ENCODE results near the gene AR.

AR gene

DNA sequence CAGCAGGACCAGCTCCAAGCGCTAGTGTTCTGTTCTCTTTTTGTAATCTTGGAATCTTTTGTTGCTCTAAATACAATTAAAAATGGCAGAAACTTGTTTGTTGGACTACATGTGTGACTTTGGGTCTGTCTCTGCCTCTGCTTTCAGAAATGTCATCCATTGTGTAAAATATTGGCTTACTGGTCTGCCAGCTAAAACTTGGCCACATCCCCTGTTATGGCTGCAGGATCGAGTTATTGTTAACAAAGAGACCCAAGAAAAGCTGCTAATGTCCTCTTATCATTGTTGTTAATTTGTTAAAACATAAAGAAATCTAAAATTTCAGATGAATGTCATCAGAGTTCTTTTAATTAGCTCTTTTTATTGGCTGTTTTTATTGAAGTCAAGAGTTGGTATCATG lies 186.5 kb downstream of the AR start:
- no peak for DNase-seq (ENCODE audit: low spot score)

DNA sequence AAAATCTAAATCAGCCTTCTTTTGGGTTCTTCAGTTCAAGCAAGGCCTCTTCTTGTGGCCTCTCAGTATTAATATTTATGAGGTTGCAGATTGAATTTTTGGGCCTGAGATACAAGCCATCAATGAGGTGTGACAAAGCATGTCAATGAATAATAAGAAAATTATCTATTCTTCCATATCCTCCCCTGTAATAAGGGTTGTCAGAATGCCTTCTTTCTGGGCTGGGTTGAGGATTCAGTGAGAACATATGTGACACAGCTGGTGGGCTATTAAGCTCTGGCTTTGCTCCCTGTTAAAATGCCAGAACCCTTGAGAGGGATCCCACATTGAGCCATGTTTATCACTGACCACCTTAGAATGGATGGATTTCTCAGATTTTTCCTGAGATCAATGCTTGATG lies 187.2 kb downstream of the AR start:
- DNase-seq (ENCODE audit: low spot score) = no peak

DNA sequence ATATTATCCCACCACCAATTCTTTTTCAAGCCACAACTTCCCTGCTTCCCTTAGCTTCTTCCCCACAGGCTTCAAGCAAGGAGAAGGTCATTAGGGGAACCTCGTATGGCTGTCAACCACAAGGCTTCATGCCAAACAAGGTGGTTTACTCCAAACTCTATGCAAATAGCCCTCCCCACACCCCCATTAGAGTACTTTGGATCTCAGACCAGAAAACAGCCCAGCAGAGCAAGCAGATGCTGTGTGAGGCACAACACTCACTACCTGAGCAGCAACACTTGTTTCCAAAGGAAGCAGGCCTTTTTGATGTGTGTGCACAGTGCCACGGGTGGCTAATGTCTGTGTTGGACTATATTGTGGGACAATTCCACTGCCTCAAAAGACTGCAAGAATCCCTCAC lies 189.0 kb downstream of the AR start:
- no peak for DNase-seq (ENCODE audit: low spot score)

DNA sequence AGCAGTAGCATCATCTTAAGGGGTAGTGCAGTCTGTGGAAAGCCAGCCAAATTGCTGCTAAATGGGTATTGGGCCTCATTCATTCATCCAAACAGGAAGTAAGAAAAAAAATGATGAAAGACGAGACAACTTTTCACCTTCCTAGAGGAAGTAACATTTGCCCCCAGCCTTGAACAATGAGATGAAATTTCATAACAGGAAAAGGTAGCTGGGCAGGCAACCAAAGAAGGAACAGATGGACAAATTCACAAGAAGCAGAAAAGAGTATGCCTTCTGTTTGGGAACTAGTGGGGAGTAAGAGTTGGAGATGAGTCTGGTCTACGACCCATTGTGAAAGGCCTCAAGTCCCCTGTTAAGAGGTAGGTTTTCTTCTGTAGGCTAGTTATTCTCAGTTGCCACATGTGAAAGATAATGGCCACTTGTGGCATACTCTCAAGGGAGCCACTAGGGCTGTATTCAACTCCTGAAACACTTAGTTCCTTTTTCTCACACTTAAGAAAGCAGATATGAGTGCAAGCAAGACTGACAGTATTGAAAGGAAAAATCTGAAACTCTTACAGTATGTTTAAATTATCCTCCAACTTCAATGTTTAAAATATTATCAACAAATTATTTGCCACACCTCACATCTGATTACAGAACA lies 190.4 kb downstream of the AR start:
- DNase-seq (ENCODE audit: low spot score) = no peak

DNA sequence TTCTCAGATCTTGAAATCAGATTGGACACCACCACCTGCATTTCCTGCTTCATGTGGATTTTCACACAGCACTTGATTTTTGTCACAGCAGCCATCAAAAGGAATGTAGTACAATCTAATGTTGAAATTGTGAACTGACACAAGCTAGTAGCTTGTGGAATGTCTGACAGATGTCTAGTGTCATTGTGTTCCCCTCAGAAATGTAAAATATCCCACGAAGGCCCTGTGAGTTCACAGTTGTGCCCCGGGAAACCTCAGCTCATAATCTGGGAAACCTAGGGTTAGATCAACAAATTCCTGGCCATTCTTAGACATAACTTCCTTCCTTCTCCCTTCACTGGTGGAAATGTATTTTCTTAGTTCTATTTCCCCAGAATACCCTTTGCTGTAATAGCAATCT lies 205.7 kb downstream of the AR start:
- DNase-seq (ENCODE audit: low spot score) = no peak

DNA sequence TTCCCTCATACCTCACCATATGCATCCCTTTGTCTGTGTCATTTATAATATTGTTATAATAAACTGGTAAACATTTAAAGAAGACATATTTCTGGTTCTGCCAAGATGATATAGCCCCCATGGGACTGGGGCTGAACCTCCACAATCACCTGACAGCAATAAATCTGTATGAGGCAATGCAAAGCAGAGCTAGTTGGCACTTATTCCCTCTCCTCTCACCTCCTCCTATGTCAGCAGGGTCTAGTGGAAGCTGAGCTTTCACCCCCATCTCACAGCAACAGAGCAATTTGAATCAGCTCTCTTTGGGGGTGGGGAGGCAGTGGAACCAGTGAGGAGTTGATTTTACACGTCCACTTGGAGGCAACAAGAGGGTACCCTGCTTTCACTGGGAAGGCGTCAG lies 206.9 kb downstream of the AR start:
- no peak for DNase-seq (ENCODE audit: low spot score)

DNA sequence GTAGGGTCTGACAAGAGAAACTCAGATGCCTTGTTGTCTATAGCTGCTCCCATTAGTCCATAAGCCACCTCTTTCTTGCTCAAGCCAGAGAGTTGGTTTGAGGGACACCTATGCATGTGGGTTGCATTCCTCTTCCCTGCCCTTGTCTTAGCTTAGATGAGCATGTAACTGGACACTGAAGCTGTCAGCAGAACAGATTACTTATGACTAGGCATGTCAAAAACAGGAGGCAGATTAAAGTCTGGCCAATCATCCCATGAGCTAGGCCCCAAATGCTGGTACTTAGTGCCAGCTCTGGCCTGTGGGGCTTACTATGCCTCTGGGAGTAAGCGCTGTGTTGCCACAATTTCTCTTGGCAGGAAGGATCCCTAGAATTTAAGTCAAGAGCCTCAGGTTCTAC lies 215.2 kb downstream of the AR start:
- no peak for DNase-seq (ENCODE audit: low spot score)

DNA sequence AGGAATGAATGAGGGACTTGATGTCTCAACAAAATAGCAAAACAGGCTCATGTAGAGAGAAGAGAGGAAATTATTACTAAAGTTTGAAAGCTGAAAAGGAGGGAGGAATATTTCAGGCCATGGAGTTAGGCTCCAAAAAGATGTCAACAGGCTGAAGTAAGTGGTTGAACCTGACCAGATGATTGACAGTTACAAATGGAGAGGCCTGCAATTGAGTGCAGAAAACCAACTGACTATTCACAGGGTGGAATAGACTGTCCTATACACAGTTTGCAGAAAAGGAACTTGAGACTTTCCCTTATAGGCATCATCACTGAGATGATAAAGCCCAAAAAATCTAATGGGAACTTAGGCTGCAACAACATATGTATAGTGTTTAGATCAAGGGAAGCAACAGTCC lies 233.3 kb downstream of the AR start:
- DNase-seq (ENCODE audit: low spot score) = no peak

DNA sequence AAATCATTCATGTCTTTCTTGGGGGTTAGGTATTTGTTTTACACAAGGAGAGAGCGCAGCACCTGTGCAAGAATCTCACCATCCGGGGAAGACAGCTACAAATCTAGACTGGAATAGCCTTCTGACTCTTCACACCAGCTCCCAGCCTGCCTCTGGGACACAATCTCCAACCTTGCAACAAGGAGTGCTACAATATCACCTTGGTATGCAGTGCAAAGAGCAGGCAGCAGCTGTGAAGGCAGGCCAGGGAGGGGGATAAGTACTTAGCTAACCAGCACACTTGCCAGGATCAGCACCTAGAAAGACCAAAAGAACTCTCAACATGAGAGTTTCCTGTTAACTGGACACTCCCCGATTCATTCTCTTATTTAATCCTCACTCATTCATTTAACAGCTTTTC lies 235.3 kb downstream of the AR start:
- no peak for DNase-seq (ENCODE audit: low spot score)
